GM18511 (cell line): ENCODE measurements around the gene BCORL1.

Experiments used
- ATAC-seq: cut with Tn5 transposase; IDR thresholded peaks from one replicate; pipeline ENCODE4 v1.9.1; 2021; ENCODE audit warnings: mild to moderate bottlenecking, moderate library complexity; ENCODE audit not compliant: unreplicated experiment

The BCORL1 gene

GRCh38 chrX:130012683-130013082 is 30.2 kb downstream of the BCORL1 start:
- no peak for ATAC-seq

- no peak for ATAC-seq
Measured at GRCh38 chrX:130013661-130014060, 31.2 kb downstream of the BCORL1 start.

- ATAC-seq = no peak
Measured at GRCh38 chrX:130014356-130014755, 31.9 kb downstream of the BCORL1 start.

GRCh38 chrX:130014770-130015169 is 32.3 kb downstream of the BCORL1 start:
- ATAC-seq = no peak

GRCh38 chrX:130015181-130015580 is 32.7 kb downstream of the BCORL1 start:
- no peak for ATAC-seq

GRCh38 chrX:130018143-130018542 is 35.7 kb downstream of the BCORL1 start:
- ATAC-seq = no peak

GRCh38 chrX:130020661-130021324 is 38.4 kb downstream of the BCORL1 start:
- no peak for ATAC-seq

- ATAC-seq = peak; percentile 99
Measured at GRCh38 chrX:130024127-130024526, 41.7 kb downstream of the BCORL1 start.

- ATAC-seq = no peak
Measured at GRCh38 chrX:130025256-130025655, 42.8 kb downstream of the BCORL1 start.

GRCh38 chrX:130027569-130027968 is 45.1 kb downstream of the BCORL1 start:
- ATAC-seq = no peak

- ATAC-seq = no peak
Measured at GRCh38 chrX:130028196-130028595, 45.8 kb downstream of the BCORL1 start.

- no peak for ATAC-seq
Measured at GRCh38 chrX:130030826-130031225, 48.4 kb downstream of the BCORL1 start.

- ATAC-seq = no peak
Measured at GRCh38 chrX:130032552-130032951, 50.1 kb downstream of the BCORL1 start.

GRCh38 chrX:130034178-130034577 is 51.7 kb downstream of the BCORL1 start:
- ATAC-seq = no peak

GRCh38 chrX:130039847-130040246 is 57.4 kb downstream of the BCORL1 start:
- no peak for ATAC-seq

- no peak for ATAC-seq
Measured at GRCh38 chrX:130047416-130047815, 65.0 kb downstream of the BCORL1 start.

- ATAC-seq = no peak
Measured at GRCh38 chrX:130048686-130049222, 66.3 kb downstream of the BCORL1 start.

- no peak for ATAC-seq
Measured at GRCh38 chrX:130049821-130050220, 67.4 kb downstream of the BCORL1 start.

- no peak for ATAC-seq
Measured at GRCh38 chrX:130051176-130051845, 68.9 kb downstream of the BCORL1 start.

GRCh38 chrX:130053236-130053635 is 70.8 kb downstream of the BCORL1 start:
- ATAC-seq = no peak

GRCh38 chrX:130055103-130055502 is 72.7 kb downstream of the BCORL1 start:
- ATAC-seq = no peak

- ATAC-seq = no peak
Measured at GRCh38 chrX:130055899-130056298, 73.5 kb downstream of the BCORL1 start.
